HEK293 (cell line): ENCODE results near the gene TRAF3IP1.
A peak's percentile ranks its signal among the peaks of the same experiment; 100 is the strongest.

Experiments used
- CTCF ChIA-PET: fragments of 350-600 bp; formaldehyde crosslinking; extraction: SDS; loops from one replicate; lab custom pipeline; 2021; ENCODE audit warnings: antibody characterized with exemption; lab: Yijun Ruan, JAX
- POLR2A ChIA-PET: fragments of 300-600 bp; formaldehyde crosslinking; extraction: SDS; loops from one replicate; lab custom pipeline; 2020; ENCODE audit warnings: antibody characterized with exemption, inconsistent platforms; lab: Yijun Ruan, JAX
- H3K27ac ChIP-seq: fragments of 200-500 bp; sonication (Bioruptor generic); 2 replicates; pipeline ENCODE4 v1.5.1; 2014; ENCODE audit warnings: low read depth, low read length, control low read depth, inconsistent platforms; ENCODE audit errors: extremely low read depth
- H3K36me3 ChIP-seq, 2 experiments: fragments of 200-500 bp in 1 of 2; sonication (Bioruptor generic) in 1 of 2; 1 replicate in 1 of 2; 2 replicates in 1 of 2; pipeline ENCODE4 v1.5.1; 2014 to 2017; ENCODE audit warnings: inconsistent platforms in 2 of 2, low read length in 2 of 2; ENCODE audit not compliant: control insufficient read depth in 2 of 2, insufficient read depth in 1 of 2
- H3K4me1 ChIP-seq: fragments of 200-500 bp; sonication (Bioruptor generic); 2 replicates; pipeline ENCODE4 v1.5.1; 2014; ENCODE audit warnings: mild to moderate bottlenecking, low read length, inconsistent platforms; ENCODE audit not compliant: control insufficient read depth, insufficient read depth
- H3K4me3 ChIP-seq: 2 replicates; pipeline ENCODE4 v1.5.1; 2011; ENCODE audit warnings: low read depth, mild to moderate bottlenecking, control low read depth, low read length, moderate library complexity
- H3K9me3 ChIP-seq: fragments of 200-500 bp; sonication (Bioruptor generic); 2 replicates; pipeline ENCODE4 v1.5.1; 2014; ENCODE audit warnings: low read depth, low read length, inconsistent platforms; ENCODE audit not compliant: control insufficient read depth, insufficient read depth
- AEBP2 ChIP-seq: fragments of 450-650 bp; formaldehyde crosslinking; IDR thresholded peaks from 2 replicates; pipeline ENCODE4 v1.5.1; 2016; ENCODE audit warnings: missing biosample characterization, missing genetic modification characterization, borderline replicate concordance
- CTCF ChIP-seq: fragments of 450-650 bp; formaldehyde crosslinking; IDR thresholded peaks from 2 replicates; pipeline ENCODE4 v1.5.1; 2016; ENCODE audit warnings: missing biosample characterization, missing genetic modification characterization
- EGR2 ChIP-seq: fragments of 450-650 bp; formaldehyde crosslinking; IDR thresholded peaks from 2 replicates; pipeline ENCODE4 v1.5.1; 2016; ENCODE audit warnings: low read depth, missing biosample characterization, missing genetic modification characterization
- HIC1 ChIP-seq: fragments of 450-650 bp; formaldehyde crosslinking; IDR thresholded peaks from 2 replicates; pipeline ENCODE4 v1.5.1; 2016; ENCODE audit warnings: missing biosample characterization, missing genetic modification characterization
- HOXD13 ChIP-seq: sonication (generic); formaldehyde crosslinking; IDR thresholded peaks from 2 replicates; pipeline ENCODE4 v1.8.0; 2022; ENCODE audit warnings: missing genetic modification reagents, borderline replicate concordance
- PRDM6 ChIP-seq: fragments of 450-650 bp; formaldehyde crosslinking; IDR thresholded peaks from 2 replicates; pipeline ENCODE4 v1.5.1; 2017; ENCODE audit warnings: missing biosample characterization, missing genetic modification characterization
- REST ChIP-seq: fragments of 450-650 bp; formaldehyde crosslinking; IDR thresholded peaks from 2 replicates; pipeline ENCODE4 v1.5.1; 2016; ENCODE audit warnings: missing biosample characterization, missing genetic modification characterization
- ZBTB1 ChIP-seq: fragments of 450-650 bp; formaldehyde crosslinking; IDR thresholded peaks from 2 replicates; pipeline ENCODE4 v1.5.1; 2016; ENCODE audit warnings: missing biosample characterization, missing genetic modification characterization
- ZBTB21 ChIP-seq: fragments of 450-650 bp; formaldehyde crosslinking; IDR thresholded peaks from 2 replicates; pipeline ENCODE4 v1.5.1; 2017; ENCODE audit warnings: missing biosample characterization, missing genetic modification characterization
- ZBTB48 ChIP-seq: fragments of 450-650 bp; formaldehyde crosslinking; IDR thresholded peaks from 2 replicates; pipeline ENCODE4 v1.5.1; 2016; ENCODE audit warnings: missing biosample characterization, missing genetic modification characterization
- ZFP41 ChIP-seq: fragments of 450-650 bp; formaldehyde crosslinking; IDR thresholded peaks from 2 replicates; pipeline ENCODE4 v1.5.1; 2016; ENCODE audit warnings: missing biosample characterization, missing genetic modification characterization, borderline replicate concordance
- ZNF112 ChIP-seq: fragments of 450-650 bp; formaldehyde crosslinking; IDR thresholded peaks from 2 replicates; pipeline ENCODE4 v1.5.0; 2017; ENCODE audit warnings: missing biosample characterization, missing genetic modification characterization
- ZNF133 ChIP-seq: fragments of 450-650 bp; formaldehyde crosslinking; IDR thresholded peaks from 2 replicates; pipeline ENCODE4 v1.5.1; 2016; ENCODE audit warnings: missing biosample characterization, missing genetic modification characterization
- ZNF16 ChIP-seq: fragments of 450-650 bp; formaldehyde crosslinking; IDR thresholded peaks from 2 replicates; pipeline ENCODE4 v1.5.1; 2016; ENCODE audit warnings: low read depth, missing biosample characterization, missing genetic modification characterization
- ZNF341 ChIP-seq: fragments of 450-650 bp; formaldehyde crosslinking; IDR thresholded peaks from 2 replicates; pipeline ENCODE4; 2016; ENCODE audit warnings: low read depth, missing biosample characterization, missing genetic modification characterization
- ZNF416 ChIP-seq: fragments of 450-650 bp; formaldehyde crosslinking; IDR thresholded peaks from 2 replicates; pipeline ENCODE4 v1.5.1; 2016; ENCODE audit warnings: missing biosample characterization, missing genetic modification characterization
- ZNF530 ChIP-seq: fragments of 450-650 bp; formaldehyde crosslinking; IDR thresholded peaks from 2 replicates; pipeline ENCODE4 v1.5.1; 2016; ENCODE audit warnings: low read depth, missing biosample characterization, missing genetic modification characterization
- ZNF558 ChIP-seq: fragments of 450-650 bp; formaldehyde crosslinking; IDR thresholded peaks from 2 replicates; pipeline ENCODE4 v1.5.1; 2016; ENCODE audit warnings: missing biosample characterization, missing genetic modification characterization
- ZNF777 ChIP-seq: fragments of 450-650 bp; formaldehyde crosslinking; IDR thresholded peaks from 2 replicates; pipeline ENCODE4 v1.5.1; 2017; ENCODE audit warnings: missing biosample characterization, missing genetic modification characterization, borderline replicate concordance
- ZNF843 ChIP-seq: fragments of 450-650 bp; formaldehyde crosslinking; IDR thresholded peaks from 2 replicates; pipeline ENCODE4 v1.5.1; 2016; ENCODE audit warnings: missing biosample characterization, missing genetic modification characterization
- ZSCAN30 ChIP-seq: fragments of 450-650 bp; IDR thresholded peaks from 2 replicates; pipeline ENCODE4 v1.5.1; 2018; ENCODE audit warnings: missing biosample characterization, mild to moderate bottlenecking, missing genetic modification characterization, moderate library complexity

TRAF3IP1 gene

DNA sequence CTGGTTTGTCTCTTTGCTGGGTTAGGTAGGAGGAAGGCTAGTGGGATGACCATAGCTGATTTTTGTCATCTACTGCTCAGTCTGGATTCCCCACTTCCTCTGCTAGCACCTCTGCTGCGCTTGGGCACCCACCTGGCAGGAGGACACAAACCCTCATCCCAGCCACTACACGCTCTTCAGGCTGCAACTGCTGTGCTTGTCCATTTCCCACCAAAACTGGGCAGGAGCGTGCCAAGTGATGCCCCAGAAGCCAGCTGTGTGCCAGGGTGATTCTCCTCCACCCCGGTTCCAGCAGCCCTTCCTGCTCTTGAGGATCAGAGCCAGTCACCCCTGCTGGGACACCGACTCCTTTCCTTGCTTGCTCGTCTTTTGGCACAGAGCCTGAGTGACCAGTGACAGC is 16.2 kb upstream of the TRAF3IP1 start (continued):
- TF ChIP-seq AEBP2 (no peak), ZNF530 (tag by site-specific recombination) (no peak)

GRCh38 chr2:238305092-238305862 is 15.0 kb upstream of the TRAF3IP1 start:
- Histone ChIP-seq H3K4me1 (no peaks in the 10 kb centered on the region), H3K27ac (no peak overlapping the region), H3K36me3 (no peaks in the 10 kb centered on the region), H3K9me3 (no peaks in the 10 kb centered on the region), H3K4me3 (no peak overlapping the region)
- POLR2A ChIA-PET = no interaction called here
- CTCF ChIA-PET = interaction anchor here (0.6 to 1.0 kb wide), 5 partner anchors 12 to 109 kb away, joined by 3 to 4 read pairs (median 3); no protein-coding TSS in a partner anchor
- 0 out of 2 replicates have a peak, but pooled peaks have one; percentile 46 for TF ChIP-seq REST (tag by site-specific recombination)
- no peak for TF ChIP-seq ZNF416 (tag by site-specific recombination)
- TF ChIP-seq CTCF (tag by site-specific recombination) = peak; percentile 33; the same call in 1 of the 2 replicates

DNA sequence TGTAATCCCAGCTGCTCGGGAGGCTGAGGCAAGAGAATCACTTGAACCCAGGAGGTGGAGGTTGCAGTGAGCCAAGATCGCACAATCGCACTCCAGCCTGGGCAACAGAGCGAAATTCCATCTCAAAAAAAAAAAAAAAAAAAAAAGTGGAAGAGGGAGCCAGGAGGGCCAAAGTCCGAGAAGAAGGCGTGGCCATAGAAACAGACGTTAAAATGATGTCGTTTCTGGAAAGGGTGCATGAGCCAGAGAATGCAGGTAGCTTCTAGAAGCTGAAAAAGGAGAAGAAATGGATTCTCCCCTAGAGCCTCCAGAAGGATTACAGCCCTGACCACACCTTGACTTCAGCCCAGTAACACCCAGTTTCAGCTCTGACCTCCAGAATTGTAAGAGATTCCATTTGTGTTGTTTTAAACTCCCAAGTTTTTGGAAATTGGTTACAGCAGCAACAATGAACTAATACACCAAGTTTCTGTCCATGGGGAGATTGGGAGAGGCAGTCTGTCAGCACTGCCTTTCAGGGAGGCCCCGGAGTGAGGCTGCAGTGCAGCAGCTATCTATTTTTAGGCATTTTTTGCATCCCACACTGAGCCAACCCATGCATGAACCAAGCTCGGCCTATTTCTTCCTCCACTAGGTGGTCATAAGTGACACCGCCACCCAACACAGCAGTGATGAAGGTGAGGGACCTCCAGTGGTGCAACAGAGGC is 14.2 kb upstream of the TRAF3IP1 start:
- H3K36me3 ChIP-seq = no peaks in the 10 kb centered on the region
- H3K4me1 ChIP-seq = no peaks in the 10 kb centered on the region
- POLR2A ChIA-PET = no interaction called here
- H3K9me3 ChIP-seq = no peaks in the 10 kb centered on the region
- CTCF ChIA-PET = interaction anchor here (0.6 kb wide), 3 partner anchors 80 to 1450 kb away, joined by 3 to 5 read pairs (median 3); no protein-coding TSS in a partner anchor
- H3K27ac ChIP-seq = no peak overlapping the region
- H3K4me3 ChIP-seq = no peak overlapping the region
- TF ChIP-seq ZNF843 (tag by site-specific recombination) (no peak), ZNF777 (tag by site-specific recombination) (no peak), ZBTB21 (tag by site-specific recombination) (no peak), ZBTB48 (tag by site-specific recombination) (no peak), ZNF112 (tag by site-specific recombination) (no peak), HOXD13 (CRISPR knock-in tag) (no peak), PRDM6 (no peak), ZFP41 (tag by site-specific recombination) (no peak), HIC1 (tag by site-specific recombination) (no peak), ZBTB1 (tag by site-specific recombination) (no peak), ZNF133 (tag by site-specific recombination) (no peak), ZNF16 (no peak), ZSCAN30 (tag by site-specific recombination) (no peak), ZNF558 (tag by site-specific recombination) (no peak), ZNF341 (tag by site-specific recombination) (no peak), EGR2 (tag by site-specific recombination) (no peak)
